GM12864 (cell line): ENCODE measurements around the gene PGC.

Source experiments
- DNase-seq: peaks from one replicate; pipeline ENCODE4 v3.0.0-alpha.2; 2011; ENCODE audit warnings: low read depth
- H3K4me3 ChIP-seq: 2 replicates; pipeline ENCODE4 v1.5.1; 2011; ENCODE audit warnings: mild to moderate bottlenecking, low read depth, low read length, control low read depth
- TF ChIP-seq, protein P1 (sequence below): IDR thresholded peaks from 2 replicates; pipeline ENCODE4 v1.5.1; 2011; ENCODE audit warnings: low read depth, mild to moderate bottlenecking, moderate library complexity, low read length, control low read depth, inconsistent platforms; ENCODE audit errors: missing control alignments

The PGC gene

DNA sequence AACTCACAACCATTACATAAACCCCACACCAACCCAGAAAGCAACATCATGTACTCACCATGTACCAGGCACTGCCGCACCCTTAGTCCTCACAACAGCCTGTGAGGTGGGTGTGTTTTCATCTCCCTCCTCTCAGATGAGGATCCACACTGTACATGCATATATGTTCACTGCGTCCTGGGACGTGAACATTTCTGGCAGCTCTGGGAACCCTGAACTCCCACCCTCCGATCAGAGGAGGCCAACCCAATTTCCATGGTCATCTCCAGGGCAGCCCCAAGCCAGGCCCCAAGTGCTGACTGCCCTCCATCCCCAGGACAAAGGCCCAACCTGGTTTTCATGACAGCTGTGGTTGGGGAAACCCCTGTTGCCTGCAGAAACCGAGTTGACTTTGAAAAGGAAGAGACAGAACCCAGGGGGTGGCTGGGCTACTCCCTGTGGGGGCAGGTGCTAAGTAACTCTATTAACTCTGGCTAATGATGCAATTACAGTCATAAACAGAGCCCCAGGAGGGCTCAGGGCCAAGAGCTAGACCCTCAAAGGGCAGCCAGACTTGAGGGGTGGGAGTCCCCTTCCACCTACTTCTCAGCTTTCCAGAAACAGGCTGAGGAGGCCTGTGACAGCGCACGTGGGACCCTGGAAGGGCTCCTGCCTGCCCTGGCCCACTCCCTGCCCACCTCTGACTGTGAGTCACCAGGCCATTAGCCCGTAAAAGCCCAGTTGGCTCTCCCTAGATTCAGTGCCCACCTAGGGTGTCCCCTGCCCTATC lies 14.4 kb downstream of the PGC start:
- DNase-seq = no peak
- TF ChIP-seq, protein P1, sequence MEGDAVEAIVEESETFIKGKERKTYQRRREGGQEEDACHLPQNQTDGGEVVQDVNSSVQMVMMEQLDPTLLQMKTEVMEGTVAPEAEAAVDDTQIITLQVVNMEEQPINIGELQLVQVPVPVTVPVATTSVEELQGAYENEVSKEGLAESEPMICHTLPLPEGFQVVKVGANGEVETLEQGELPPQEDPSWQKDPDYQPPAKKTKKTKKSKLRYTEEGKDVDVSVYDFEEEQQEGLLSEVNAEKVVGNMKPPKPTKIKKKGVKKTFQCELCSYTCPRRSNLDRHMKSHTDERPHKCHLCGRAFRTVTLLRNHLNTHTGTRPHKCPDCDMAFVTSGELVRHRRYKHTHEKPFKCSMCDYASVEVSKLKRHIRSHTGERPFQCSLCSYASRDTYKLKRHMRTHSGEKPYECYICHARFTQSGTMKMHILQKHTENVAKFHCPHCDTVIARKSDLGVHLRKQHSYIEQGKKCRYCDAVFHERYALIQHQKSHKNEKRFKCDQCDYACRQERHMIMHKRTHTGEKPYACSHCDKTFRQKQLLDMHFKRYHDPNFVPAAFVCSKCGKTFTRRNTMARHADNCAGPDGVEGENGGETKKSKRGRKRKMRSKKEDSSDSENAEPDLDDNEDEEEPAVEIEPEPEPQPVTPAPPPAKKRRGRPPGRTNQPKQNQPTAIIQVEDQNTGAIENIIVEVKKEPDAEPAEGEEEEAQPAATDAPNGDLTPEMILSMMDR = no peak
- H3K4me3 ChIP-seq = peak overlapping the region; percentile 79

DNA sequence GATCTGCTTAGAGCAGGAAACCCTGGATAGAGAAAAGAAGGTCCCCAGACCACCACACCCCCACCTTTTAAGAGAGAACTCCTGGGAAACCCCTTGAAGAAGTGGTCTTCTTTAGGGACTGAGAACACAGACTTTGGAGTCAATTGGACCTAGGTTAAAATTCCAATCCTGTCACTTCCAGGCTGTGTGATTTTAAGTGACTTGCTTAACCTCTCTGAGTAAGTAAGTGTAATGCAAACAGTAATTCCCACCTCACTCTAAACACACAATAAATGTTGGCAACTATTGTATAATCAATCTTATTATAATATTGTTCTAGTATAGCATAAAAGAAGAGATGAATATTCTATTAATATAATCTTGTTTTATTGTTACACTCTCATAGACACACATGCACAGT lies 15.0 kb downstream of the PGC start:
- TF ChIP-seq, protein P1 = no peak
- H3K4me3 ChIP-seq = peak overlapping the region; percentile 79
- no peak for DNase-seq

DNA sequence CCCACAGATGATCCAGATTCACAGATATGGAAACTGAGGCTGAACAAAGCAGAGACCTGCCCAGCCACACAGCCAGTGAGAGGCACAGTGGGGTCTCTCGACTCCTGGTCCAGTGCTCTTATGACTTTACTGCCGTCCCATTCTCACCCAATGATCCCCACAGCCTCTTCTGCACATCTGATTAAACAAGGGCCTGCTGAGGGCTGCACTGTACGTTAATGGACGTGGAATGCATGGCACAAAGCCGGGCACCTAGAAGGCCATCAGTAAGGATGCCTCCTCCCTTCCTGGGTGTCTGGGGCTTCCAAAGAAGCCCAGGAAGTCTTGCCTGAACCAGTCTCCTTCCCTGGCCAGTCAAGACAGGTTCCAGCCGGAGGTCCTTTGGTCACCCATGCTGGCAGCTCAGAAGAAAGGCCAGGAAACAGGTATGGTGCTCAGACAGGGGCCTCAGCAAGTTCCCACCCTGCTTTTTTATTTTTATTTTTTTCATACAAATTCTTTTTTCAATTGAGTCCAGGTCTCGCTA lies 15.6 kb downstream of the PGC start:
- H3K4me3 ChIP-seq = peak overlapping the region; percentile 79
- TF ChIP-seq, protein P1 = no peak
- DNase-seq = no peak

DNA sequence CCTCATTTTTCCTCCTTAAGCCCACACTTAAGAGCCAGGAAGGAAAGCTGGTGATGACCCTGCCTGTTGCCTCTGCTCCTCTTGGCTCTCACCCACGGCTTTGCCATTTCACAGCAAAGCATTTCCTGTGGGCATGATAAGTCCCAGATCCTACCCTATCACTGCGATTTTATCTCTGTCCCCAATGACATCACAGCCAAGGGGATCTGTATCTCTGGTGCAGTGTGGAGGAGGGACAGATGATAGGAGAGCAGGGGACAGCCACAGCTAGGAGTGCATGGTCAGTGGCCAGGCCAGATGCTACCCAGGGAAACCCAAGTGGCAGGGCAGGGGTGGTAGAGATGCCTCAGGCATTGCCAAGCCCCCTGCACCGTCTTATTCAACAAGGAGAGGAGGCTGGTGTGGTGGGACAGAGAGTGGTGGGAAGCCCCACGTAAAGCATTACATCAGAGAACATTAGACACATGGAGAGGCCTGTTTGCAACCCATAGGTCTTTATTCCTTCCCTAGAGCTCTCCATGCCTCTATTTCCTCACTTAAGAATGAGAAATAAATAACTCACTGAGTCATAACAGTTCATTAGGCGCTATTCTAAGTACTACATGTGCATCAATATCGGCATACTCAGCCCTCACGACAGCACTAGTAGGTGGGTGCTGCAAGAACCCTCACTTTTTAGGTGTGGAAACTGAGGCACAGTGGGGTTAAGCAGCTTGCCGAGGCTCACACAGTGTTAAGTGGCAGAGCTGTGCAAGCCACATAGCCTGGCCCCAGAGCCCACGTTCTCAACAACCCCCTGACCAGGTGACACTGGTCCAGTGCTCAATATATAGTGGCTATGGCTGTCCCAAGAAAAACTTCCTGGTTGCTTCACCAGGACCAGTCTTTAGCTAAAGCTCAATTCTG lies 16.4 kb downstream of the PGC start:
- DNase-seq = no peak
- peak overlapping the region; percentile 79 for H3K4me3 ChIP-seq
- TF ChIP-seq, protein P1 = no peak

DNA sequence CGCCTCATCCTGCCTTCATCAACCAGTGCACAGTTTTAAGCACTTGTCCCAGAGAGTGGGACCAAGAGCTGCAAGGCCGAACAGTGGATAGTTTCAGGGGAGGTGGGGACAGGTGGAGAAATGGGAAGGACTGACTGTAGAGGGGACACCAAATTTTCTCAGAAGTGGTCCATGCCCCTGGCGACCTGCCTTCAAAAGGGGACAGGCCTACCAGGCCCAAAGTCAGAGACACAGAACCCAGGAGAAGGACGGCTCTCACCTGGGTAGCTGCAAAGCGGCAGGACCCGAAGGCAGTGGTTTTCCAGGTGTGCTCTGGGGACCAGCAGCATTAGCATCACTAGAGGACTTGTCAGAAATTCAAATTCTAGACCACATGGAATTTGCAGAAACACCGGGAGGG lies 17.6 kb downstream of the PGC start:
- TF ChIP-seq, protein P1 = no peak
- no peak for DNase-seq
- H3K4me3 ChIP-seq = peak overlapping the region; percentile 79; the same call in 1 of the 2 replicates

DNA sequence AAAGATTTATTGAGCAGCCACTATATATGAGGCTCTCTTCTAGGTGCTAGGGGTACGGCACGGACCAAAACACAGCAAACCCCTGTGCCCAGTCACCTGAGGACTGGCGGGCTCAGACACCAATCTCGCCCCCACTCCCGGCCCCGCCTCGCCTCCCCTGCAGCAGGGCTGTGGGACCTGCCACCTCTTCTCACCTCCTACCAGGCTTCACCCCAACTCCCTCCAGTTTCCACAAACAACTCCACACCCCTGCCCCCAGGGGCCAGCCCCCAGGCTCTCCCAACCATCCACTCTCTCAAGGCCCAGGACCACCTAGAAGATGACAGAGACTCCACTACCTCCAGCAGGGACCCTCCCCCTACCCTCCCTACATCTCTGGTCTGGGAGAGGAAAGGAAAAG lies 18.2 kb downstream of the PGC start:
- H3K4me3 ChIP-seq = peak overlapping the region; percentile 79
- TF ChIP-seq, protein P1 = no peak
- no peak for DNase-seq
